ENCODE data around the gene C1orf105. TPM values are rescaled to one million over a fixed set of nuclear protein-coding genes. Genes with fewer than 3 reads are reported as not detected.

The C1orf105 gene
- total and polyA plus RNA-seq, 2 of the 8 experiments (the other 6 are each of a cell fraction or from before 2014, with no cell fraction given): not detected

GRCh38 chr1:172484252-172484651 is 63.8 kb downstream of the C1orf105 start (continued):
- TF ChIP-seq, protein P1, sequence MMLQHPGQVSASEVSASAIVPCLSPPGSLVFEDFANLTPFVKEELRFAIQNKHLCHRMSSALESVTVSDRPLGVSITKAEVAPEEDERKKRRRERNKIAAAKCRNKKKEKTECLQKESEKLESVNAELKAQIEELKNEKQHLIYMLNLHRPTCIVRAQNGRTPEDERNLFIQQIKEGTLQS (IDR thresholded peaks at IDR 0.05; ENCODE audit: insufficient read depth, low read depth, low read length): no peak
- TF ChIP-seq POU5F1 (IDR thresholded peaks at IDR 0.05; ENCODE audit: low read depth, low read length) (no peak), RXRA (IDR thresholded peaks at IDR 0.05; ENCODE audit: insufficient read depth, low read depth, low read length) (no peak), GABPA (IDR thresholded peaks at IDR 0.05; ENCODE audit: borderline replicate concordance, insufficient read depth, low read length) (no peak), SP4 (IDR thresholded peaks at IDR 0.05; ENCODE audit: low read length) (no peak)
